GM21528 (cell line): ENCODE results near the gene ZNF831.

ENCODE experiments used
- ATAC-seq: cut with Tn5 transposase; IDR thresholded peaks from one replicate; pipeline ENCODE4 v1.9.1; 2021; ENCODE audit warnings: mild to moderate bottlenecking, moderate library complexity; ENCODE audit not compliant: unreplicated experiment, low FRiP score

Gene ZNF831

GRCh38 chr20:59154317-59155013 is 9.2 kb upstream of the ZNF831 start:
- ATAC-seq, result no peak

- ATAC-seq, result no peak
Observed at GRCh38 chr20:59157064-59157463, 6.6 kb upstream of the ZNF831 start.

- ATAC-seq, result no peak
Observed at GRCh38 chr20:59157531-59157930, 6.1 kb upstream of the ZNF831 start.

GRCh38 chr20:59157961-59158541 is 5.6 kb upstream of the ZNF831 start:
- no peak for ATAC-seq

GRCh38 chr20:59158673-59159072 is 4.9 kb upstream of the ZNF831 start:
- no peak for ATAC-seq

- ATAC-seq, result no peak
Observed at GRCh38 chr20:59159091-59159490, 4.5 kb upstream of the ZNF831 start.

GRCh38 chr20:59159493-59160376 is 3.9 kb upstream of the ZNF831 start:
- ATAC-seq, result no peak

- no peak for ATAC-seq
Observed at GRCh38 chr20:59160389-59161115, 3.1 kb upstream of the ZNF831 start.

GRCh38 chr20:59161721-59162120 is 1.9 kb upstream of the ZNF831 start:
- ATAC-seq, result no peak

- no peak for ATAC-seq
Observed at GRCh38 chr20:59164686-59165391, 1.2 kb downstream of the ZNF831 start.

GRCh38 chr20:59165396-59165795 is 1.8 kb downstream of the ZNF831 start:
- ATAC-seq, result no peak

- ATAC-seq, result no peak
Observed at GRCh38 chr20:59165891-59166709, 2.5 kb downstream of the ZNF831 start.

GRCh38 chr20:59170406-59171349 is 7.1 kb downstream of the ZNF831 start:
- ATAC-seq, result no peak

- no peak for ATAC-seq
Observed at GRCh38 chr20:59171986-59172385, 8.4 kb downstream of the ZNF831 start.

- no peak for ATAC-seq
Observed at GRCh38 chr20:59173938-59174491, 10.4 kb downstream of the ZNF831 start.

GRCh38 chr20:59175002-59175401 is 11.4 kb downstream of the ZNF831 start:
- ATAC-seq, result no peak

GRCh38 chr20:59175861-59176260 is 12.2 kb downstream of the ZNF831 start:
- no peak for ATAC-seq

GRCh38 chr20:59176812-59177211 is 13.2 kb downstream of the ZNF831 start:
- ATAC-seq, result no peak
